K562 (cell line): ENCODE data around the gene RABGAP1. TPM values are rescaled to one million over a fixed set of nuclear protein-coding genes. Genes with fewer than 3 reads are reported as not detected.

Source experiments
- CEBPB ChIP-seq: fragments of 450-650 bp; IDR thresholded peaks from 2 replicates; pipeline ENCODE4 v1.6.1; 2016; ENCODE audit warnings: missing genetic modification characterization, missing compliant biosample characterization
- ELF1 ChIP-seq: fragments of 200-800 bp; sonication (Bioruptor generic); IDR thresholded peaks from 2 replicates; pipeline ENCODE4 v1.6.1; 2016; ENCODE audit warnings: missing genetic modification characterization, missing compliant biosample characterization
- GTF2E2 ChIP-seq: fragments of 200-800 bp; sonication (Bioruptor generic); IDR thresholded peaks from 2 replicates; pipeline ENCODE4 v1.6.1; 2016; ENCODE audit warnings: missing genetic modification characterization, missing compliant biosample characterization
- HDAC3 ChIP-seq: fragments of 450-650 bp; IDR thresholded peaks from 2 replicates; pipeline ENCODE4 v1.6.1; 2018; ENCODE audit warnings: borderline replicate concordance, mild to moderate bottlenecking, moderate library complexity; ENCODE audit not compliant: partially characterized antibody
- LEF1 ChIP-seq: fragments of 450-650 bp; IDR thresholded peaks from 2 replicates; pipeline ENCODE4 v1.6.1; 2016; ENCODE audit warnings: mild to moderate bottlenecking
- SMAD4 ChIP-seq: fragments of 250-450 bp; sonication (Bioruptor Pico); conservative IDR thresholded peaks from 2 replicates; pipeline ENCODE4 v1.8.0; 2021; ENCODE audit warnings: inconsistent platforms, mild to moderate bottlenecking, moderate library complexity
- SRSF7 ChIP-seq: fragments of 200-400 bp; formaldehyde crosslinking; optimal IDR thresholded peaks from 2 replicates; pipeline ENCODE3; 2017; ENCODE audit warnings: mild to moderate bottlenecking, low read depth, low read length
- SRSF9 ChIP-seq: fragments of 200-400 bp; formaldehyde crosslinking; IDR thresholded peaks from 2 replicates; pipeline ENCODE4 v1.6.1; 2017; ENCODE audit warnings: low read depth, low read length, borderline replicate concordance
- SUPT5H ChIP-seq: fragments of 450-650 bp; IDR thresholded peaks from 2 replicates; pipeline ENCODE4 v1.6.1; 2016
- TAF9B ChIP-seq: fragments of 450-650 bp; IDR thresholded peaks from 2 replicates; pipeline ENCODE4 v1.6.1; 2018; ENCODE audit warnings: mild to moderate bottlenecking; ENCODE audit not compliant: partially characterized antibody
- TEAD1 ChIP-seq, 2 experiments: fragments of 450-650 bp in 1 of 2; sonication (generic) in 1 of 2; formaldehyde crosslinking; IDR thresholded peaks; 2 replicates each; pipeline versions ENCODE4 v1.4.0 to v1.8.0; 2020 to 2022; ENCODE audit warnings: mild to moderate bottlenecking in 2 of 2, missing genetic modification reagents in 1 of 2
- ZC3H8 ChIP-seq: fragments of 450-650 bp; IDR thresholded peaks from 2 replicates; pipeline ENCODE4 v1.6.1; 2017
- ZNF143 ChIP-seq: sonication (generic); formaldehyde crosslinking; IDR thresholded peaks from 2 replicates; pipeline ENCODE4 v1.9.0; 2022; ENCODE audit warnings: mild to moderate bottlenecking, missing genetic modification reagents
- ZNF507 ChIP-seq: conservative IDR thresholded peaks from 2 replicates; pipeline ENCODE4 v1.6.1; 2017; ENCODE audit warnings: missing genetic modification characterization, missing compliant biosample characterization
- polyA plus RNA-seq, 8 experiments: library from polyadenylated mRNA; depleted of rRNA in 4 of 8; stranded (reverse) in 5 of 8; unstranded in 3 of 8; fragments of >200 nt; fragmentation: Nextera tagmentation in 2 of 8; fragmentation: Illumina TruSeq in 1 of 8; extraction: Ambion mirVana in 2 of 8; extraction: Trizol in 1 of 8; gene quantifications; 2 replicates each; pipeline versions ENCODE4 v1.2.1 to v1.2.3, GENCODE V29; 2011 to 2014; ENCODE audit warnings: inconsistent platforms in 1 of 8, missing spikeins in 1 of 8
- total RNA-seq, 7 experiments: library from RNA; depleted of rRNA in 6 of 7; stranded (reverse); fragments of >200 nt in 6 of 7; fragmentation: Illumina TruSeq in 2 of 7; extraction: Trizol in 2 of 7; gene quantifications; 2 replicates each; pipeline versions ENCODE4 v1.2.1 to v1.2.3, GENCODE V29; 2011 to 2021; ENCODE audit warnings: low replicate concordance in 1 of 7
- TF ChIP-seq, protein P1 (sequence below), 2 experiments: fragments of 450-650 bp; conservative IDR thresholded peaks; 2 replicates each; pipeline ENCODE4 v1.6.1; 2017; ENCODE audit warnings: mild to moderate bottlenecking in 2 of 2, moderate library complexity in 2 of 2
- TF ChIP-seq, protein P2 (sequence below), 2 experiments: IDR thresholded peaks; 2 replicates each; pipeline ENCODE4 v1.6.1; 2012; ENCODE audit warnings: improper control_type of control experiment in 2 of 2, low read depth in 2 of 2, low read length in 2 of 2, borderline replicate concordance in 1 of 2
- TF ChIP-seq, protein P3 (sequence below): fragments of 200-800 bp; sonication (Bioruptor generic); IDR thresholded peaks from 2 replicates; pipeline ENCODE4 v1.6.1; 2017; ENCODE audit warnings: missing genetic modification characterization, missing compliant biosample characterization
- TF ChIP-seq, protein P4 (sequence below), 3 experiments: fragments of 200-800 bp in 1 of 3; sonication (Bioruptor generic) in 1 of 3; sonication (generic) in 1 of 3; formaldehyde crosslinking in 1 of 3; IDR thresholded peaks; 2 replicates each; pipeline versions ENCODE4 v1.6.1 to v1.8.0; 2016 to 2022; ENCODE audit warnings: mild to moderate bottlenecking in 2 of 3, missing compliant biosample characterization in 2 of 3, missing genetic modification characterization in 2 of 3, missing genetic modification reagents in 1 of 3
- TF ChIP-seq, protein P5 (sequence below), 2 experiments: fragments of 450-650 bp; IDR thresholded peaks; 2 replicates each; pipeline ENCODE4 v1.6.1; 2016

Gene RABGAP1
- total and polyA plus RNA-seq, 9 of the 15 experiments (the other 6 are each of a cell fraction or from before 2014, with no cell fraction given) = 1.5 to 22.7 (median 13.1) TPM

DNA sequence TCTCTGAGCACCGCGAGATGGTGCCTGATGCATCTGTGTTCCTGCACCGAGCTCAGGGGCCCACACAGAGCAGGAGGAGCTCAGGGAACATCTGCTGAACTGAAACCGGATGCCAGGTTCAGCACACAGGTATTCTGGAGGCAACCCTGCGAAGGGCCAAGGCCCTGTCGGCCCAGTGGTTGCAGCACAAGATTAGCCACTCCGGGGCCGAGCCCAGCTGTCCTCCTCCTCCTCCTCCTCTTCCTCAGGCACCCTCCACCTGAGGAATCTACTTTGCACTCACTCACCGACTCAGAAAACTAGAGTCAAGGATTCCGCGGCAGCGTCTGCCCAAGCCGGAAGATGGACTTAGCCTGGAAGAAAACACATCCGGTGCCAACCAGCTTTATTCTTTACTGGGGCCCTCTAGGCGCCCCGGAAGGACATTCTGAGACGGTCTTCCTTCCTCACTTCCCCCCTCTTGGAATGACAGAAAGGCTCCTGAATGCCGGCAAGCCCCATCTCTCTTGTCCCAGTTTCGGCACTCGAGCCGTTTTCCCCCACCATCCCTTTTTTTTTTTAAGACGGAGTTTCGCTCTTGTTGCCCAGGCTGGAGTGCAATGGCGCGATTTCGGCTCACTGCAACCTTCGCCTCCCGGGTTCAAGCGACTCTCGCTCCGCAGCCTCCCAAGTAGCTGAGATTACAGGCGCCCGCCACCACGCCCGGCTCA lies 27.7 kb upstream of the RABGAP1 start, which contains the start of gene ZBTB6 (continued):
- TF ChIP-seq, protein P1, sequence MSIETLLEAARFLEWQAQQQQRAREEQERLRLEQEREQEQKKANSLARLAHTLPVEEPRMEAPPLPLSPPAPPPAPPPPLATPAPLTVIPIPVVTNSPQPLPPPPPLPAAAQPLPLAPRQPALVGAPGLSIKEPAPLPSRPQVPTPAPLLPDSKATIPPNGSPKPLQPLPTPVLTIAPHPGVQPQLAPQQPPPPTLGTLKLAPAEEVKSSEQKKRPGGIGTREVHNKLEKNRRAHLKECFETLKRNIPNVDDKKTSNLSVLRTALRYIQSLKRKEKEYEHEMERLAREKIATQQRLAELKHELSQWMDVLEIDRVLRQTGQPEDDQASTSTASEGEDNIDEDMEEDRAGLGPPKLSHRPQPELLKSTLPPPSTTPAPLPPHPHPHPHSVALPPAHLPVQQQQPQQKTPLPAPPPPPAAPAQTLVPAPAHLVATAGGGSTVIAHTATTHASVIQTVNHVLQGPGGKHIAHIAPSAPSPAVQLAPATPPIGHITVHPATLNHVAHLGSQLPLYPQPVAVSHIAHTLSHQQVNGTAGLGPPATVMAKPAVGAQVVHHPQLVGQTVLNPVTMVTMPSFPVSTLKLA (conservative IDR thresholded peaks at IDR 0.05) = peak in 1 of 2 experiments; percentile 71; a peak in 2 of 4 replicates
- peak; percentile 68; the same call in 1 of the 2 replicates for TF ChIP-seq SMAD4 (CRISPR knock-in tag)
- TF ChIP-seq, protein P2, sequence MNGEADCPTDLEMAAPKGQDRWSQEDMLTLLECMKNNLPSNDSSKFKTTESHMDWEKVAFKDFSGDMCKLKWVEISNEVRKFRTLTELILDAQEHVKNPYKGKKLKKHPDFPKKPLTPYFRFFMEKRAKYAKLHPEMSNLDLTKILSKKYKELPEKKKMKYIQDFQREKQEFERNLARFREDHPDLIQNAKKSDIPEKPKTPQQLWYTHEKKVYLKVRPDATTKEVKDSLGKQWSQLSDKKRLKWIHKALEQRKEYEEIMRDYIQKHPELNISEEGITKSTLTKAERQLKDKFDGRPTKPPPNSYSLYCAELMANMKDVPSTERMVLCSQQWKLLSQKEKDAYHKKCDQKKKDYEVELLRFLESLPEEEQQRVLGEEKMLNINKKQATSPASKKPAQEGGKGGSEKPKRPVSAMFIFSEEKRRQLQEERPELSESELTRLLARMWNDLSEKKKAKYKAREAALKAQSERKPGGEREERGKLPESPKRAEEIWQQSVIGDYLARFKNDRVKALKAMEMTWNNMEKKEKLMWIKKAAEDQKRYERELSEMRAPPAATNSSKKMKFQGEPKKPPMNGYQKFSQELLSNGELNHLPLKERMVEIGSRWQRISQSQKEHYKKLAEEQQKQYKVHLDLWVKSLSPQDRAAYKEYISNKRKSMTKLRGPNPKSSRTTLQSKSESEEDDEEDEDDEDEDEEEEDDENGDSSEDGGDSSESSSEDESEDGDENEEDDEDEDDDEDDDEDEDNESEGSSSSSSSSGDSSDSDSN (IDR thresholded peaks at IDR 0.05; ENCODE audit: borderline replicate concordance in 1 of 2, low read depth in 2 of 2, low read length in 2 of 2) = no peak
- TF ChIP-seq, protein P3, sequence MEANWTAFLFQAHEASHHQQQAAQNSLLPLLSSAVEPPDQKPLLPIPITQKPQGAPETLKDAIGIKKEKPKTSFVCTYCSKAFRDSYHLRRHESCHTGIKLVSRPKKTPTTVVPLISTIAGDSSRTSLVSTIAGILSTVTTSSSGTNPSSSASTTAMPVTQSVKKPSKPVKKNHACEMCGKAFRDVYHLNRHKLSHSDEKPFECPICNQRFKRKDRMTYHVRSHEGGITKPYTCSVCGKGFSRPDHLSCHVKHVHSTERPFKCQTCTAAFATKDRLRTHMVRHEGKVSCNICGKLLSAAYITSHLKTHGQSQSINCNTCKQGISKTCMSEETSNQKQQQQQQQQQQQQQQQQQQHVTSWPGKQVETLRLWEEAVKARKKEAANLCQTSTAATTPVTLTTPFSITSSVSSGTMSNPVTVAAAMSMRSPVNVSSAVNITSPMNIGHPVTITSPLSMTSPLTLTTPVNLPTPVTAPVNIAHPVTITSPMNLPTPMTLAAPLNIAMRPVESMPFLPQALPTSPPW (CRISPR knock-in tag) = peak; percentile 62
- peak; percentile 29 for TF ChIP-seq HDAC3
- peak; percentile 78 for TF ChIP-seq SUPT5H
- no peak; the same call in 1 of the 2 replicates for TF ChIP-seq ZNF143 (CRISPR knock-in tag)
- TF ChIP-seq SRSF9 = no peak
- no peak for TF ChIP-seq ZNF507 (tag)
- TF ChIP-seq, protein P4, sequence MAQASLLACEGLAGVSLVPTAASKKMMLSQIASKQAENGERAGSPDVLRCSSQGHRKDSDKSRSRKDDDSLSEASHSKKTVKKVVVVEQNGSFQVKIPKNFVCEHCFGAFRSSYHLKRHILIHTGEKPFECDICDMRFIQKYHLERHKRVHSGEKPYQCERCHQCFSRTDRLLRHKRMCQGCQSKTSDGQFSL (CRISPR knock-in tag; IDR thresholded peaks at IDR 0.05) = no peak
- TF ChIP-seq, protein P4 (tag; IDR thresholded peaks at IDR 0.05) = no peak
- peak; percentile 92 for TF ChIP-seq ELF1 (tag)
- peak; percentile 87; the same call in 1 of the 2 replicates for TF ChIP-seq ZC3H8
- TF ChIP-seq CEBPB = no peak
- TF ChIP-seq SRSF7 = no peak
- 0 out of 4 replicates have a peak, but pooled peaks of 1 of the 2 experiments have one; percentile 23 for TF ChIP-seq TEAD1 (CRISPR knock-in tag; IDR thresholded peaks at IDR 0.05)
- peak; percentile 67 for TF ChIP-seq TAF9B
- 0 out of 2 replicates have a peak, but pooled peaks have one; percentile 59 for TF ChIP-seq GTF2E2
- TF ChIP-seq LEF1 = 0 out of 2 replicates have a peak, but pooled peaks have one; percentile 18
- TF ChIP-seq, protein P5, sequence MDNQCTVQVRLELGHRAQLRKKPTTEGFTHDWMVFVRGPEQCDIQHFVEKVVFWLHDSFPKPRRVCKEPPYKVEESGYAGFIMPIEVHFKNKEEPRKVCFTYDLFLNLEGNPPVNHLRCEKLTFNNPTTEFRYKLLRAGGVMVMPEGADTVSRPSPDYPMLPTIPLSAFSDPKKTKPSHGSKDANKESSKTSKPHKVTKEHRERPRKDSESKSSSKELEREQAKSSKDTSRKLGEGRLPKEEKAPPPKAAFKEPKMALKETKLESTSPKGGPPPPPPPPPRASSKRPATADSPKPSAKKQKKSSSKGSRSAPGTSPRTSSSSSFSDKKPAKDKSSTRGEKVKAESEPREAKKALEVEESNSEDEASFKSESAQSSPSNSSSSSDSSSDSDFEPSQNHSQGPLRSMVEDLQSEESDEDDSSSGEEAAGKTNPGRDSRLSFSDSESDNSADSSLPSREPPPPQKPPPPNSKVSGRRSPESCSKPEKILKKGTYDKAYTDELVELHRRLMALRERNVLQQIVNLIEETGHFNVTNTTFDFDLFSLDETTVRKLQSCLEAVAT (IDR thresholded peaks at IDR 0.05) = 0 out of 4 replicates have a peak, but pooled peaks of 1 of the 2 experiments have one; percentile 41
